ENCODE measurements around the gene CMTM1.

The CMTM1 gene

DNA sequence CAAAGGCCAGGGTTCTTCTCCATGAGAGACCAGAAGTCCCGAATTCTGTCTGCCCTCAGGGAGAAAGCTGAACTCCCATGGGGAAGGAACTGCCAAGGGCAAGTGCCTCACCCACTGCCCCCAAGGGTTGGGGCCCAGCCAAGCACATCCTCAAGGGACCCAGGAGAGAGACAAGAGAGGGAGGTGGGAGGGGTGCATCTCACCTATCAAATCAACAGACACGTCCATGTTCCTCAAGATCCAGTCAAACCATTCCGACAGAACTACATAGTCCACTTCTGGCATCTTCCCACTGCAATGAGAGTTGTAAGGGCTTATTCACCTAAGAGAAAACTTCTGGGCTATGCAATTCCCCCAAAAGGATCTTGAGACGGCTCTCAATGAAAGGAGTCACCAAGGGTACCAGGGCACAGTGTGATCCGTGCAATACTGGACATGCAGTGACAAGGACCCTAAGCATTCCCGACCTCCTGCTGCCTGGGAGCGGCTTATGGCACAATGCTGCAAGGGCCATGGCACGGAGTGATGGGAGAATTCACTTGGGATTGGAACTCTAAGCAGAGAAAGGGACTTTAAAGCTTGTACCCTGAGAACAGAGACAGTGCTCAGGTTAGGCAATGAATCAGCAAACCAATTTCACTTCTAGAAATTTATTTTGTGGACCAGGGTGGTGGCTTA lies 48.5 kb upstream of the CMTM1 start:
- peak overlapping the region; percentile 61; the same call in 1 of the 2 replicates for H3K4me3 ChIP-seq (ENCODE audit: low read length)

DNA sequence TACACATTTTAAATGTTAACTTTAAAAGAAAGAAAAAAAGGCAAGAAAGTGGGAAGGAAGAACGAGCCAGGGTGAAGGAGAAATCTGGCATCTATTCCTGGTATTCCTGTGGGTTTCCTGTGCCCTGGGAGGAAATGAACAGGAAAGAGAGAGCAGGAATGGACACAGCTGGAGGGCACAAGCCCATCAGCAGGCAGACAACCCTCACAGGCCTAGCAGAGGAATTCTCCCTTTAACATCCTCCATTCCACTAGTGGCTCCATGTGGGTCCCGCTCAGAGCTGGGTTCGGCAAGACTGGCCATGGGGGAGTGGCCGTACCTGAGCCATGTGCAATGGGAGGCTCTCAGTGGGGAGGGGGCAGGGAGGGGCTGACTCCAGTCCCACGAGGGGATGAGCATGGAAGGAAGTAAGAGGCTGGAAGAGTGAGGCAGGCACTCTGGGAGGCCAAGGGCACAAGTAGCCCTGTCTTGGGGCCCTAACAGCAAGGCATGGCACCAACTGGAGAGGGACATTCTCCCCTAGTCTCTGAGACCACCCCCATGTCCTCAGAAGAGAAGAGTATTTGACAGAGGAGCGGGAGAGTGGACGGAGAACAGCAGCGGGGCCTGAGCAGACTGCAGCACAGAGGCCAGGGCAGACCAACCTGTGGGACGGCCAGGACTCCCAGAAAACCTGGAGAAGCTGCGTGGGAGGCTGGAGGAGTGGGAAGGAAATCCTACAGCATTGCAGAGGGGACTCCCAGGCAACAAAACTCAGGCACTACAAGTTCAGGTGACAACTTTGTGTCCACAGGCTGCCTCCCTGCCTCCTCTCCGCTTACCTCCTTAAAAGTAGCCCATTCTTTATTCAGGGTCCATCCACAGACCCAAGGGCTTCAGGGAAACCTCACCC lies 46.5 kb upstream of the CMTM1 start:
- H3K9me3 ChIP-seq (ENCODE audit: control insufficient read depth, insufficient read depth, low read length), result no peaks in the 10 kb centered on the region
- H3K36me3 ChIP-seq (ENCODE audit: control insufficient read depth, low read length), result no peaks in the 10 kb centered on the region
- H3K4me2 ChIP-seq (ENCODE audit: low read length), result peak overlapping the region; percentile 30; the same call in 1 of the 2 replicates
- no peaks in the 10 kb centered on the region for H3K79me2 ChIP-seq (ENCODE audit: control insufficient read depth, low read length)
- no peak overlapping the region for H3K4me3 ChIP-seq (ENCODE audit: low read length)
- peaks cover 80% of the 10 kb centered on the region for H3K4me1 ChIP-seq (ENCODE audit: control insufficient read depth, low read length)
- H3K27ac ChIP-seq (ENCODE audit: low read depth, low read length), result peak overlapping the region; percentile 25; the same call in 1 of the 2 replicates
- H4K20me1 ChIP-seq (ENCODE audit: control insufficient read depth, insufficient read depth, low read depth, low read length), result no peaks in the 10 kb centered on the region
- H3F3A ChIP-seq (ENCODE audit: control insufficient read depth, insufficient read depth), result peaks cover 22% of the 10 kb centered on the region
- no peak for TF ChIP-seq EZH2phosphoT487 (IDR thresholded peaks at IDR 0.05; ENCODE audit: borderline replicate concordance, low read length)
- TF ChIP-seq, protein P1, sequence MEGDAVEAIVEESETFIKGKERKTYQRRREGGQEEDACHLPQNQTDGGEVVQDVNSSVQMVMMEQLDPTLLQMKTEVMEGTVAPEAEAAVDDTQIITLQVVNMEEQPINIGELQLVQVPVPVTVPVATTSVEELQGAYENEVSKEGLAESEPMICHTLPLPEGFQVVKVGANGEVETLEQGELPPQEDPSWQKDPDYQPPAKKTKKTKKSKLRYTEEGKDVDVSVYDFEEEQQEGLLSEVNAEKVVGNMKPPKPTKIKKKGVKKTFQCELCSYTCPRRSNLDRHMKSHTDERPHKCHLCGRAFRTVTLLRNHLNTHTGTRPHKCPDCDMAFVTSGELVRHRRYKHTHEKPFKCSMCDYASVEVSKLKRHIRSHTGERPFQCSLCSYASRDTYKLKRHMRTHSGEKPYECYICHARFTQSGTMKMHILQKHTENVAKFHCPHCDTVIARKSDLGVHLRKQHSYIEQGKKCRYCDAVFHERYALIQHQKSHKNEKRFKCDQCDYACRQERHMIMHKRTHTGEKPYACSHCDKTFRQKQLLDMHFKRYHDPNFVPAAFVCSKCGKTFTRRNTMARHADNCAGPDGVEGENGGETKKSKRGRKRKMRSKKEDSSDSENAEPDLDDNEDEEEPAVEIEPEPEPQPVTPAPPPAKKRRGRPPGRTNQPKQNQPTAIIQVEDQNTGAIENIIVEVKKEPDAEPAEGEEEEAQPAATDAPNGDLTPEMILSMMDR (IDR thresholded peaks at IDR 0.05; ENCODE audit: low read depth, low read length, poor library complexity, severe bottlenecking), result no peak
- peaks cover 14% of the 10 kb centered on the region for H3K27me3 ChIP-seq (ENCODE audit: control insufficient read depth, low read length)
- no peaks in the 10 kb centered on the region for H3K9me2 ChIP-seq (replicated peaks; ENCODE audit: control insufficient read depth, low read length)

More for the DNA sequence above, 48.5 kb upstream of the CMTM1 start:
- Histone ChIP-seq H3K79me2 (ENCODE audit: control insufficient read depth, low read length) (no peaks in the 10 kb centered on the region), H3K36me3 (ENCODE audit: control insufficient read depth, low read length) (no peaks in the 10 kb centered on the region), H3K9me2 (replicated peaks; ENCODE audit: control insufficient read depth, low read length) (no peaks in the 10 kb centered on the region), H3K4me2 (ENCODE audit: low read length) (peak overlapping the region; percentile 85), H3K4me1 (ENCODE audit: control insufficient read depth, low read length) (peaks cover 60% of the 10 kb centered on the region), H3K27me3 (ENCODE audit: control insufficient read depth, low read length) (peaks cover 12% of the 10 kb centered on the region), H3K27ac (ENCODE audit: low read depth, low read length) (peak overlapping the region; percentile 57), H4K20me1 (ENCODE audit: control insufficient read depth, insufficient read depth, low read depth, low read length) (no peaks in the 10 kb centered on the region), H3F3A (ENCODE audit: control insufficient read depth, insufficient read depth) (peaks cover 12% of the 10 kb centered on the region), H3K9me3 (ENCODE audit: control insufficient read depth, insufficient read depth, low read length) (no peaks in the 10 kb centered on the region)
- TF ChIP-seq EZH2phosphoT487 (IDR thresholded peaks at IDR 0.05; ENCODE audit: borderline replicate concordance, low read length), result no peak
- TF ChIP-seq, protein P1 (IDR thresholded peaks at IDR 0.05; ENCODE audit: low read depth, low read length, poor library complexity, severe bottlenecking), result no peak

DNA sequence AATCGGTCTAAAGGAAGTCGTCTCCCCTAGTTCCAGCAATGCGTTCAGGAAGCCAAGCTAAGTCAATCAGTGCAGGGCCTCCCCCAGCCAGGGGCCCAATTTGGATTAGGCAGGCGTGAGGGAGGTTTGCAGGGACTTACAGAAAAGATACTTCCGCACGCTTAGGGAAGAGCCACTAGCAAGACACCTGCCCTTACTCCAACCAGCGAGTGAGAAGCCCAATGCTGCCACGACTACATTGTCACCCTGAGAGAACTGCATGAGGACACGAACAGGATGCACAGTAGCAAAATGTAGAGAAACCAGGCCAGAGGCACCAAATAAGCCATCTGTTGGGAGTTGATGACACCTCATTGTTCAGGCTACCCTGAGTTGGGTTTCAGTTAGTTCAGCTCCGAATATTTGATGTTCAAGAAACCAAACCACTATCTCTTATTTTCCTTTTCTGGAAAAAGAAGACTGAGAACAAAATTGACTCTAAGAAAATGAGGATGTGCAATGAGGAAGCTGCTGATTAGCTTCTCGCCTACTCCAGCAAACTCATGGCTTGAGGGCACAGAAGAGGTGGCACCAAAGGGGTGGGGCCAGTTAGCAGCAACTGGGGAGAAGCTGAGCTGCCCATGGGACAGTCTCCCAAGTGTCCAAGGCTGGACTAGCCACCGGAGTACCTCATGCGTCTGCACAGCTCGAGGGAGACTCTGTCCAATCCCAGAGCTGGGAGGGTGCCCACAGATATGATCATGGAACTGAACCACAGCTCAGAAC lies 45.7 kb upstream of the CMTM1 start:
- TF ChIP-seq, protein P1 (IDR thresholded peaks at IDR 0.05; ENCODE audit: low read depth, low read length, poor library complexity, severe bottlenecking), result no peak
- no peak for TF ChIP-seq EZH2phosphoT487 (IDR thresholded peaks at IDR 0.05; ENCODE audit: borderline replicate concordance, low read length)
- no peaks in the 10 kb centered on the region for H4K20me1 ChIP-seq (ENCODE audit: control insufficient read depth, insufficient read depth, low read depth, low read length)
- peak overlapping the region; percentile 25; the same call in 1 of the 2 replicates for H3K27ac ChIP-seq (ENCODE audit: low read depth, low read length)
- no peaks in the 10 kb centered on the region for H3K9me2 ChIP-seq (replicated peaks; ENCODE audit: control insufficient read depth, low read length)
- peaks cover 26% of the 10 kb centered on the region for H3F3A ChIP-seq (ENCODE audit: control insufficient read depth, insufficient read depth)
- H3K27me3 ChIP-seq (ENCODE audit: control insufficient read depth, low read length), result peaks cover 17% of the 10 kb centered on the region
- no peaks in the 10 kb centered on the region for H3K9me3 ChIP-seq (ENCODE audit: control insufficient read depth, insufficient read depth, low read length)
- H3K36me3 ChIP-seq (ENCODE audit: control insufficient read depth, low read length), result no peaks in the 10 kb centered on the region
- H3K4me3 ChIP-seq (ENCODE audit: low read length), result no peak overlapping the region
- H3K4me1 ChIP-seq (ENCODE audit: control insufficient read depth, low read length), result peaks cover 86% of the 10 kb centered on the region
- H3K79me2 ChIP-seq (ENCODE audit: control insufficient read depth, low read length), result no peaks in the 10 kb centered on the region
- peak overlapping the region; percentile 30 for H3K4me2 ChIP-seq (ENCODE audit: low read length)
